A673 (cell line): ENCODE measurements around the gene SINHCAF.

Source experiments
- CTCF ChIP-seq: fragments of 300-800, 200-600 bp; sonication (generic); conservative IDR thresholded peaks from 2 replicates; pipeline ENCODE4 v1.5.1; 2017; ENCODE audit warnings: low read depth, mild to moderate bottlenecking, antibody characterized with exemption, low read length, moderate library complexity, mixed read lengths
- EZH2 ChIP-seq: fragments of 200-600 bp; sonication (generic); IDR thresholded peaks from 2 replicates; pipeline ENCODE4 v1.6.1; 2017; ENCODE audit warnings: borderline replicate concordance, low read depth, mild to moderate bottlenecking, mixed read lengths, antibody characterized with exemption, low read length; ENCODE audit not compliant: poor library complexity, severe bottlenecking

- TF ChIP-seq CTCF: no peak
- TF ChIP-seq EZH2: no peak
These were observed 46.5 kb downstream of the SINHCAF start for GRCh38 chr12:31279390-31279924.
